WTC11 (cell line): ENCODE data around the gene SYNM.

Experiments
- CREB1 ChIP-seq: sonication (generic); formaldehyde crosslinking; IDR thresholded peaks from 2 replicates; pipeline ENCODE4 v1.8.0; 2023; ENCODE audit warnings: mild to moderate bottlenecking, missing genetic modification reagents
- TF ChIP-seq, protein P1 (sequence below): sonication (generic); formaldehyde crosslinking; IDR thresholded peaks from 2 replicates; pipeline ENCODE4 v1.8.0; 2022; ENCODE audit warnings: mild to moderate bottlenecking, missing genetic modification reagents
- TF ChIP-seq, protein P2 (sequence below): fragments of 250-450 bp; sonication (Bioruptor Pico); IDR thresholded peaks from 2 replicates; pipeline ENCODE4 v1.9.0; 2021; ENCODE audit warnings: mild to moderate bottlenecking
- TF ChIP-seq, protein P3 (sequence below): fragments of 200-600 bp; IDR thresholded peaks from 2 replicates; pipeline ENCODE4 v1.8.0; 2022; ENCODE audit warnings: antibody characterized with exemption

DNA sequence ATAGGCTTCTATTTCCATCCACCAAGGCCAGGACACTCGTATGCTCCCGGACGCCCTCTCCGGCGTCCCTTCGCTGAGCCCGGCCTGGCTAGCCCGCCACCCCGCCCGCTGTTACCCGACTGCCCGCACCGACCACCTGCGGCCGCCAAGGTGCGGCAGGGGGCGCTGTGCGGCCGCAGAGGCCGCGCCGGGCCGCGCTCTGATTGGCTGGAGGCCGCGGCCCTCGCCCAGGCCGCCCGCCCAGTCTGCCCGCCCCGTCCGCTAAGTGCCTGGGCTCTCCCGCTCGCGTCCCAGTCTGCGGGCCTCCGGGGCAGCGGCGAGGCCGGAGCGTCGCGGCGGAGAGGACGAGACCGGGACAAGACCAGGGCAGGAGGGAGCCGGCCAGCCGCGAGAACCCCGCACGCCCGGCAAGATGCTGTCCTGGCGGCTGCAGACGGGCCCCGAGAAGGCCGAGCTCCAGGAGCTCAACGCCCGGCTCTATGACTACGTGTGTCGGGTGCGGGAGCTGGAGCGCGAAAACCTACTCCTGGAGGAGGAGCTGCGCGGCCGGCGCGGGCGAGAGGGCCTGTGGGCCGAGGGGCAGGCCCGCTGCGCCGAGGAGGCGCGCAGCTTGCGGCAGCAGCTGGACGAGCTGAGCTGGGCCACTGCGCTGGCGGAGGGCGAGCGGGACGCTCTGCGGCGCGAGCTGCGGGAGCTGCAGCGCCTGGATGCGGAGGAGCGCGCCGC, at the start of gene SYNM:
- no peak for TF ChIP-seq CREB1
- TF ChIP-seq, protein P1, sequence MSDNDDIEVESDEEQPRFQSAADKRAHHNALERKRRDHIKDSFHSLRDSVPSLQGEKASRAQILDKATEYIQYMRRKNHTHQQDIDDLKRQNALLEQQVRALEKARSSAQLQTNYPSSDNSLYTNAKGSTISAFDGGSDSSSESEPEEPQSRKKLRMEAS (CRISPR knock-in tag) = no peak
- TF ChIP-seq, protein P2, sequence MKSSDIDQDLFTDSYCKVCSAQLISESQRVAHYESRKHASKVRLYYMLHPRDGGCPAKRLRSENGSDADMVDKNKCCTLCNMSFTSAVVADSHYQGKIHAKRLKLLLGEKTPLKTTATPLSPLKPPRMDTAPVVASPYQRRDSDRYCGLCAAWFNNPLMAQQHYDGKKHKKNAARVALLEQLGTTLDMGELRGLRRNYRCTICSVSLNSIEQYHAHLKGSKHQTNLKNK (CRISPR knock-in tag) = no peak
- TF ChIP-seq, protein P3, sequence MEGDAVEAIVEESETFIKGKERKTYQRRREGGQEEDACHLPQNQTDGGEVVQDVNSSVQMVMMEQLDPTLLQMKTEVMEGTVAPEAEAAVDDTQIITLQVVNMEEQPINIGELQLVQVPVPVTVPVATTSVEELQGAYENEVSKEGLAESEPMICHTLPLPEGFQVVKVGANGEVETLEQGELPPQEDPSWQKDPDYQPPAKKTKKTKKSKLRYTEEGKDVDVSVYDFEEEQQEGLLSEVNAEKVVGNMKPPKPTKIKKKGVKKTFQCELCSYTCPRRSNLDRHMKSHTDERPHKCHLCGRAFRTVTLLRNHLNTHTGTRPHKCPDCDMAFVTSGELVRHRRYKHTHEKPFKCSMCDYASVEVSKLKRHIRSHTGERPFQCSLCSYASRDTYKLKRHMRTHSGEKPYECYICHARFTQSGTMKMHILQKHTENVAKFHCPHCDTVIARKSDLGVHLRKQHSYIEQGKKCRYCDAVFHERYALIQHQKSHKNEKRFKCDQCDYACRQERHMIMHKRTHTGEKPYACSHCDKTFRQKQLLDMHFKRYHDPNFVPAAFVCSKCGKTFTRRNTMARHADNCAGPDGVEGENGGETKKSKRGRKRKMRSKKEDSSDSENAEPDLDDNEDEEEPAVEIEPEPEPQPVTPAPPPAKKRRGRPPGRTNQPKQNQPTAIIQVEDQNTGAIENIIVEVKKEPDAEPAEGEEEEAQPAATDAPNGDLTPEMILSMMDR = peak; percentile 81
